Posterior vena cava (tissue), 2 donors: Measurements from ENCODE around the gene CYP11A1. TPM values are rescaled to one million over a fixed set of nuclear protein-coding genes. Genes with fewer than 3 reads are reported as not detected.
"Not testable (repeated sequence)": the region's sequence is repeated elsewhere in the genome, so short reads cannot be mapped to it uniquely, and the experiment has no call there.

Experiments used
- DNase-seq: peaks from one replicate; pipeline ENCODE4 v3.0.0-alpha.2; 2020; ENCODE audit warnings: low spot score
- intact Hi-C, 2 donors: fragments of 100-400 bp; cut with DNase I; formaldehyde crosslinking; loops; one replicate each; pipeline versions ENCODE4 v1.14.1 to v1.14.2; 2022 to 2023
- total RNA-seq, 2 donors: library from RNA; stranded (reverse); fragmentation: NEBNext Ultra II Directional; extraction: Animal tissue kit (Norgen Biotek cat#: 25700); gene quantifications; one replicate each; pipeline ENCODE4 v1.2.1, GENCODE V29; 2021
- donor health status: DM: yes; HTN: yes; CAD: no.
- donor health status: DM: yes; HTN: yes; CAD: no.

Gene CYP11A1
- total RNA-seq, 2 donors from 2014 or later, result 0.71 to 1.2 TPM

- peak; percentile 50 for DNase-seq
- intact Hi-C loops, result loop anchor here (2.0 to 10.0 kb wide), 4 partner anchors 61 to 387 kb away; no protein-coding TSS in a partner anchor
Measured at GRCh38 chr15:74377831-74378766, 10.7 kb upstream of the CYP11A1 start.

DNA sequence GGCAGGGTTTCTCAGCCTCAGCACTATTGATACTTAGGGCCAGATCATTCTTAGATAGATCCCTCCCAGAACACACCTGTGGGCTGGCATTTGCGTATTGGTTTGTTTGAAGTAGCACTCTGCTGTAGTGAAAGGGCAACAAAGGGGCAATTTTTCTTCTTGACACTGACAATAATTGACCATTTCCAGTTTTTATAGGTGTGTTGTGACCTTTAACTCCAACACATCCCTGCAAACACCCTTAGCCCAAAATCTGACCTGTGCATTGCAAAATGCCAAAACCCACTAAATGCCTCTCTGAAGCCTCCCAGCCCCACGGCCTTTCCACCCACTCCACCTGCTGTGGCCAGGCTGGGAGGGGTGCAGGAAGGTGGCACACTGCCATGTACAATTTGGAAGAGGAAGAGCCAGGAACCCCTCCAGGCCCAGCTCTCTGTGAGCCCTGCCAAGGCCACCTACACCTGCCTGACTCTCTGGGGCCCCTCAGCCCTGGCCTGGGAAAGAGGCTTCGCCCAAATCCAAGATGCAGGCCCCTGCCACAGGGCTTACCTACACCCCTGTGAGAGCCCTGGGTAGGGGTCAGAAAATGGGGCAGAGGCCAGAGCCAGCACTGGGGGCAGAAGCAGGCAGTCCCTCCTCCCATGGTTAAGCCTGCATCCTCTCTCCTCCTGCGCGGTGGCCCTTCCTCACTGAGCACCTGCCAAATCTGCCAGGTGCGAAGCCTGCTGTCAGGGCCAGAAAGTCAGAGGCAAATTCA, 9.6 kb upstream of the CYP11A1 start:
- peak; percentile 59 for DNase-seq
- intact Hi-C loops, result loop anchor here (2.0 to 10.0 kb wide), 4 partner anchors 62 to 388 kb away; no protein-coding TSS in a partner anchor

- intact Hi-C loops, result loop anchor here (2.0 to 10.0 kb wide), 4 partner anchors 63 to 389 kb away; no protein-coding TSS in a partner anchor
- no peak for DNase-seq
Measured at GRCh38 chr15:74376226-74376625, 8.8 kb upstream of the CYP11A1 start.

DNA sequence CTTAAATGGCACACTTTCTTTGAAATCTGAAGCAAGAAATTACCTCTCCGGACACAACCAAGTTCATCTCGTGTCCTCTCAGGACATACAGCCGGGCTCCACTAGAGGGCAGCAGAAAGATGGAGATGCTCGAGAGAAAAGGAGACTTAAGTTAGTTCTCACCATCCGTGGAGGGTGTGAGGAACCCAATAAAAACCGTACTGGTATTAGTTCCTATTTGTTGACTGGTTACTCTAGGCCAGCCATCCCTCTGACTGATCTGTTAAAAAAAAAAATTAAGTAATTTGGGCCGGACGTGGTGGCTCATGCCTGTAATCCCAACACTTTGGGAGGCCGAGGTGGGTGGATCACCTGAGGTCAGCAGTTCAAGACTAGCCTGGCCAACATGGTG, 7.9 kb upstream of the CYP11A1 start:
- DNase-seq, result peak; percentile 92
- intact Hi-C loops, result loop anchor here (5.0 to 10.0 kb wide), 3 partner anchors 257 to 390 kb away; no protein-coding TSS in a partner anchor

- intact Hi-C loops, result loop anchor here (5.0 to 10.0 kb wide), 4 partner anchors 258 to 393 kb away; no protein-coding TSS in a partner anchor
- DNase-seq, result no peak
Measured at GRCh38 chr15:74374648-74375302, 7.3 kb upstream of the CYP11A1 start.

DNA sequence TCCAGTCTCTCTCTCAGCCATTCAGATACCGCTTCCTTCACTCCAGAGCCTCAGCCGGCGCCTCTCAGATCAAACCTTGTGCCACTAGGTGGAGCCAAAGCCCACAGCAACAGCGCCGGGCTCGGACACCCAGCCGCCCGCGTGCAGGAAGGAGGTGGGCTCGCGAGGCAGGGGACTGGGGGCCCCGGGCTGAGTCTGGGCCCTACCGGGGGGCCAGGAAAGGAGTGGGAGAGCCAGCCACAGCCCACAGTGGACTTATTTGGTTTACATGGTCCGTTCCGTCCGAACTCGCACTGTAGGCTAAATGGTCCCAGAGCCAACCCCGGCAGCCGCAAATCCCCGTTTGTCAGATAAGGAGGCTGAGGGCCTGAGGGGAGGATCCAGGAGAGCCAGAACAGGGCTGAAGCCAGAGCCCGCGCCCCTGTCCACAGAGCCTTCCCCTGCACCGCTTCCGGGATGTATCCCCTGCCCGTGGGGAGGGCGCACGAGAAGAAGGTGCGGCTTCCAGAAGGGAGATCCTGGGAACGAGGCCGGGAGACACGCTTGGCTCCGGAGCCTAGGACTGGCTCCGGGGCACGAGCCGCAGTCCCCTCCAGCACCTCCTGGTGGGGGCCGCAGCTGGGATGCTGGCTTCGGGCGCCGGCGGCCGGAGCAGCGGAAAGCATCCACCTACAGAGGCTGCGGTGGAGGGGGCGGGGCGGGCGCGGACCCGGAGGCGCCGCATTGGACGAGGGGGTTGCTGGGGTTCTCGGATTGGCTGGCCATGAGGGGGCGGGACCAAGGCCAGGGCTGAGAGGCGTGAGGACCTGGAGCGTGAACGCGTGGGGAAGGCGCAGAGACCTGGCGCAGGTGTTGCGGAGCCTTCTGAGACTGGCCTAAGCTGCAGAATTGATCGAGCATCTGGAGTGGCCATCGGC, 6.5 kb upstream of the CYP11A1 start:
- peak; percentile 97 for DNase-seq
- intact Hi-C loops, result loop anchor here (2.0 to 10.0 kb wide), 4 partner anchors 65 to 393 kb away; no protein-coding TSS in a partner anchor

GRCh38 chr15:74373056-74373650, 5.7 kb upstream of the CYP11A1 start:
- DNase-seq, result no peak
- intact Hi-C loops, result loop anchor here (2.0 to 10.0 kb wide), 4 partner anchors 66 to 394 kb away; no protein-coding TSS in a partner anchor

GRCh38 chr15:74370471-74370870, 3.0 kb upstream of the CYP11A1 start:
- intact Hi-C loops, result loop anchor here (5.0 to 10.0 kb wide), 3 partner anchors 264 to 397 kb away; no protein-coding TSS in a partner anchor
- DNase-seq, result no peak

GRCh38 chr15:74369756-74370155, 2.3 kb upstream of the CYP11A1 start:
- intact Hi-C loops, result loop anchor here (5.0 to 10.0 kb wide), 3 partner anchors 265 to 398 kb away; no protein-coding TSS in a partner anchor
- no peak for DNase-seq

DNA sequence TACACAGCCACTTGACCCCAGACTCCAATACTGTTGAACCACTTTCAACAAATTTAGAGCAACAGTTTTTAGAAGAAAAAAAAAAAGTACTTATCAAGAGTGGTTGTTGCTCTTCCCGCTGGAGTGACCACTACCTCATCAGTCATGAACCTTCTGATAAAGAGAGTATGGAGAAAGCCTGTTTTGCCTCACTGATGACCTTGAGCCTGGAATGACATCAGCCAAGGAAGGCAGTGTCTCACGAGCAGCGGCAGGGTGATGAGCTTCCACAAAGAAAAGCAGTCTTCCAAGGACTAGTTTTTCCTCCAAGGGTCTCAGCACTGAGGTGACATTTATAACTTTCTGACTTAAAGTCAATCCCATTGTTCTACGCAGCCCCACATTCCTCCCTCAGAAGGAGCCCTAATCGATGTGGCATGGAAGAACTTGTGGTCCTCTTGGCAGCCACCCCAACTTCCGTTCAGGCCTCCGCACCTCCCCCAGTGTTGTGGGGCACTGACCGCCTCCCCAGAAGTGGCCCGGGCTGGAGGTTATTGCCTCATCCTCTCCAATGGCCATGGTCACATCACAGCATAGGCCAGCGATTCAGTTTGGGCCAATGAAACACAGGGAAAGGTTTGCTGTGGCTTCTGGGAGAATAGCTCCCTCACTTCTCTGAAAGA, 1.8 kb upstream of the CYP11A1 start:
- DNase-seq, result no peak
- intact Hi-C loops, result no loop called here

DNA sequence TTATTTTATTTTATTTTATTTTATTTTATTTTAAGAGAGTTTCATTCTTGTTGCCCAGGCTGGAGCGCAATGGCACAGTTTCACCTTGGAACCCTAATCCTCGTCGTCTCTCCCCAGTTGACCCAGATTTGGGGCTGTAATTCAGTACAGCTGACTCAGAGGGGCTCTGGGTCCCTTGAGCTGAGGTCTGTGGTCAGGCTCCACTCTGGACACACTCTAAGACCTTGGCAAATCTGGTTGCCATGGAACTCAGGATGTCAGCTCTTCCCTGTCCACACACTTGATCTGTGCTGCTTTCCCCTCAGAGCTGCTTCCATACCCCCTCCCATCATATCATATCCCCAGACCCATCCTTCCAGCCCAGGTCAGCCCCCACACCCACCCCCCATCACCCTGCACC, 675 bp upstream of the CYP11A1 start:
- intact Hi-C loops, result no loop called here
- DNase-seq, result no peak

DNA sequence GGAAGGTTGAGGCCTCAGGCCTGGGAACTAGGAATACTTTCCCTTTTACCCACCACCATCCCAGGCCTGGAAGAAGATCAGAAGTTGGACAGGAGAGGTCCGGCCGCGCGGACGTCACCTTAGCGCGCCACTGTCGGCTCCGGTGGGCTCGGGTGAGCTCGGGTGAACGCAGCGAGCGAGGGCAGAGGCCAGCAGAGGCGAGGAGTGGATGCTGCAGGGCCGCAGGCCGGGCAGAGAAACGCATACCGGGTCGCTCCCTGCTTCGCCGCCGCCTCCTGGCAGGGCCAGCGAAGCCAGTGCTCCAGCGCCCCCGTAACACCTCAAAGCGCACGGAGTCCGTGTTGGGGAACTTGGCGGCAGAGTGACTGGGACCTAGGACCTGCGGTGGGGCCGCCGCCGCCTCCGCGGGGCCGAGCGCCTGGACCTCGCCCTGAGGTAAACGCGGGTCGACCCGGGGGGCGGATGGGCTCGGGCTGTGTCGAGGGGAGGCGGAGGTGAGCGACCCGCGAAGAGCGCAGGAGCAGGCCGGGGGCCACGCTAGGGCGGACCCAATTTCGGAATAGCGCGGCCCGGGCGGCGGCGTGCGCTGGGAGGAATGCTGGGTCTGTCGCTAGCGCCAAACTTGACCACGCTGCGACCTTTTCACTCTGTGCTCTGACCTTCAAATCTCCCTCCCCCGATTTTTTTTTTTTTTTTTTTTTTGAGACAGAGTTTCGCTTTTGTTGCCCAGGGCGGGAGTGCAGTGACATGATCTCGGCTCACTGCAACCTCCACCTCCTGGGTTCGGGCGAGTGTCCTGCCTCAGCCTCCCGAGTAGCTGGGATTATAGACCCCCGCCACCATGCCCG, 1.6 kb downstream of the CYP11A1 start:
- intact Hi-C loops, result no loop called here
- DNase-seq, result peak; percentile 81

DNA sequence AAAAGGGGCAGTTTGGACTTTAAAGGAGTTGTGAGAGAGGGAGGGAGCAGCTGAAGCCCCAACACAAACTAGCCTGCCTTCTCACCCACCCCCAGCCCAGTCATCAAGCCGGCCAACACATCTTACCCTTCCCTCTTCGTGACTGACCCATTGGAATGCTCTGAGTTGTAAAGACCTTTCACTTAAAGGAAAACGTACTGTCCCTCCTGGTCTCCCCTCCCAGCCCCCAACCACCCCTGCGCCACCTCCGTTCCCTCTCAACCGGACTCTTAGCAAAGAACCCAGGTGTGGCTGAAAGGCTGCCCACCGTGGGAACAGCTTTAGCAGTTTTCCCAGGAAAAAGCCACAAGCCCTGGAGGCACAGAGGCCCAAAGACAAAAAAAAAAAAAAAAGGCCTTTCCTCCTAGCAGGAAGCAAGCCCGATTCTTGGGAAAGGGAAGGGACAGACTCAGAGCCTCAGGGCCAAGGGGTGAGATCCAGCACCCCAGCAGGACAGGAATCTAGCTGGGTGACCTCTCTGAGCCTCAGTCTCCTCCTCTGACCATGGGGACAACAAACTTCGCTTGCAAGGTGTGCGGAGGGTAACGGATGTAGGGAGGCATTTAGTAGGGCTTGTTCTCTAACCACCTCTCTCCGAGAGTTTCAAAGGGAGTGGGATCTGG, 2.4 kb downstream of the CYP11A1 start:
- no peak for DNase-seq
- intact Hi-C loops, result no loop called here

DNA sequence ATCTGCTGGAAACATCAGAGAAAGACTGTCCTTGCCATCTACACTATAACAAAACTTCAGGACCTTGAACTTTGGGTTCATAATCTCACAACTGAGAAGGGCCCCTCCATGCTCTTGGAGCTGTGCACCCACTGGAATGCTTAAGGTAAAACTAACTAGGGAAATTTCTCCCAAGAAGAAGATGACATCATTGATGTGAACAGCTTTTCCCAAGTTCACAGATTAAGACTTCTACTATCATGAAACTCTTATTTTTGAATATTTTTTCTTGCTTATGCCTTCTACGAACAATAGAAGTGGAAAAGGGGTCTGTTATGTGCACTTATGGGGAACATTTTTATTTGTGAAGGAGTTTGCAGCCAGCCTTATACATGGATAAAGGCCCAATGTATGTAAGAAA, 5.0 kb downstream of the CYP11A1 start:
- intact Hi-C loops, result no loop called here
- DNase-seq, result no peak

DNA sequence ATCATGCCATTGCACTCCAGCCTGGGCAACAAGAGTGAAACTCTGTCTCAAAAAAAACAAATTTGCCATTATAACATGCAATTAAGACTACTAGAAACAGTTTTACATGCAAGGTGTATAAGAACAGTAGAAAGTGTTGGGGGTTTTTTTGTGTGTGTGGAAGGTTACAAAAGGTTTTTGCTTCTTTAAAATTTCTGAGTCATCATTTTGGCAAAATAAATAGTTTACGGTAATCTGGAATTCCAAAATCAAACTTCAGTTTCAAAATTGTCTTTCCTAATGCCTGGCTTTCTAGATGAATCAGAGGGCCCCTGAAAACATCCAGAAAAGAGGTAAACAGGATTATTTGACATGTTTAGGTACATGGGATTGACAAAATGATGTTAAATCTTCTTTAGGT, 6.6 kb downstream of the CYP11A1 start:
- DNase-seq, intact Hi-C loops: not testable (repeated sequence)

- peak; percentile 18 for DNase-seq
Measured at GRCh38 chr15:74359376-74359775, 8.1 kb downstream of the CYP11A1 start.

More at GRCh38 chr15:74359376-74359775, 8.1 kb downstream of the CYP11A1 start:
- intact Hi-C loops, result not testable (repeated sequence)
